Ishikawa (cell line): ENCODE data around the gene BET1L.

ENCODE experiments used
- CREB1 ChIP-seq: IDR thresholded peaks from 2 replicates; pipeline ENCODE4 v1.6.1; 2012; ENCODE audit warnings: low read depth
- EP300 ChIP-seq: IDR thresholded peaks from 2 replicates; pipeline ENCODE4 v1.6.1; 2012; ENCODE audit warnings: borderline replicate concordance
- TAF1 ChIP-seq: IDR thresholded peaks from 2 replicates; pipeline ENCODE4 v1.6.1; 2012; ENCODE audit warnings: low read depth, mild to moderate bottlenecking
- TCF12 ChIP-seq: IDR thresholded peaks from 2 replicates; pipeline ENCODE4 v1.6.1; 2012; ENCODE audit warnings: low read depth
- YY1 ChIP-seq: IDR thresholded peaks from 2 replicates; pipeline ENCODE4 v1.6.1; 2012; ENCODE audit warnings: low read depth
- TF ChIP-seq, protein P1 (sequence below): IDR thresholded peaks from 2 replicates; pipeline ENCODE4 v1.6.1; 2012; ENCODE audit warnings: low read depth, mild to moderate bottlenecking

DNA sequence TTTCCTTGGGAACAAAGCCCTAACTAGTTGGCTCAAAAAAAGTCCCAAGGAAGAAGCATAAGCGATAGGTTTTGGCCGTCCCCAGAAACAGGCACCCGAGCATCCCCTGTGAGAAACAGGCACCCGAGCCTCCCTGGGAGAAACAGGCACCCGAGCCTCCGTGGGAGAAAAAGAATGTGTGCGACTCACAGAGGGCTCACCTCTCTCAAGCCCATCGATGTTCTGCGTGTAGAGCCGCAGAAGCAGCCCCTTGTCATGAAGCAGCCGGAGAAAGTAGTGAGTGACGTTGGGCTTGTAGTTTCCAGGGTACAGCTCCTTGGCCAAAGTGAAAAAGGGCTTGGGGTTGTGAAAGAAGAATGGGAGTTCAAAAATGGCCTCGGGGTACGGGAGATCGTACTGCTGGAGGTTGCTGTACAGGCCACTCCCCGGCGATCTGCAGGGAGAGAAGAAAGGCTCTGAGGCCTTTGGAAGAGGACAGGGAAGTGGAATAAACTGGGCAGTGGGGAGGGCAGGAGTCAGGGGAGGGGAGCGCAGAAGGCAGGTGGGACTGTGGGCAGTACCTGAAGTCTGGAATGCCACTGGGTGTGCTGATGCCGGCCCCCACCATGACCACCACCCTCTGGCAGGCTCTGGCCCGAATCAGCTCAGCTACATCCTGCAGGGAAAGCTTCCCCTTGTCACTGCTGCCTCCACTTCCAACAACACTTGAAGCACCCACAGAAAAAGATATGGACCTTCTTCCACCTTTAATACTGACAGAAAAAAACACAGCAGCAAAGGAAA is 25.8 kb upstream of the BET1L start:
- TF ChIP-seq TAF1, result no peak
- no peak for TF ChIP-seq TCF12
- TF ChIP-seq, protein P1, sequence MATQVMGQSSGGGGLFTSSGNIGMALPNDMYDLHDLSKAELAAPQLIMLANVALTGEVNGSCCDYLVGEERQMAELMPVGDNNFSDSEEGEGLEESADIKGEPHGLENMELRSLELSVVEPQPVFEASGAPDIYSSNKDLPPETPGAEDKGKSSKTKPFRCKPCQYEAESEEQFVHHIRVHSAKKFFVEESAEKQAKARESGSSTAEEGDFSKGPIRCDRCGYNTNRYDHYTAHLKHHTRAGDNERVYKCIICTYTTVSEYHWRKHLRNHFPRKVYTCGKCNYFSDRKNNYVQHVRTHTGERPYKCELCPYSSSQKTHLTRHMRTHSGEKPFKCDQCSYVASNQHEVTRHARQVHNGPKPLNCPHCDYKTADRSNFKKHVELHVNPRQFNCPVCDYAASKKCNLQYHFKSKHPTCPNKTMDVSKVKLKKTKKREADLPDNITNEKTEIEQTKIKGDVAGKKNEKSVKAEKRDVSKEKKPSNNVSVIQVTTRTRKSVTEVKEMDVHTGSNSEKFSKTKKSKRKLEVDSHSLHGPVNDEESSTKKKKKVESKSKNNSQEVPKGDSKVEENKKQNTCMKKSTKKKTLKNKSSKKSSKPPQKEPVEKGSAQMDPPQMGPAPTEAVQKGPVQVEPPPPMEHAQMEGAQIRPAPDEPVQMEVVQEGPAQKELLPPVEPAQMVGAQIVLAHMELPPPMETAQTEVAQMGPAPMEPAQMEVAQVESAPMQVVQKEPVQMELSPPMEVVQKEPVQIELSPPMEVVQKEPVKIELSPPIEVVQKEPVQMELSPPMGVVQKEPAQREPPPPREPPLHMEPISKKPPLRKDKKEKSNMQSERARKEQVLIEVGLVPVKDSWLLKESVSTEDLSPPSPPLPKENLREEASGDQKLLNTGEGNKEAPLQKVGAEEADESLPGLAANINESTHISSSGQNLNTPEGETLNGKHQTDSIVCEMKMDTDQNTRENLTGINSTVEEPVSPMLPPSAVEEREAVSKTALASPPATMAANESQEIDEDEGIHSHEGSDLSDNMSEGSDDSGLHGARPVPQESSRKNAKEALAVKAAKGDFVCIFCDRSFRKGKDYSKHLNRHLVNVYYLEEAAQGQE, result no peak
- TF ChIP-seq EP300, result no peak
- no peak for TF ChIP-seq CREB1
- TF ChIP-seq YY1, result no peak
